H9 (cell line): Measurements from ENCODE around the gene TSPAN5. TPM values are rescaled to one million over a fixed set of nuclear protein-coding genes. Genes with fewer than 3 reads are reported as not detected.

Experiments
- DNase-seq: peaks from one replicate; pipeline ENCODE4 v3.0.0-alpha.2; 2017
- H2AFZ ChIP-seq: one replicate; pipeline ENCODE4 v1.6.1; 2013; ENCODE audit warnings: mild to moderate bottlenecking, low read length, control low read depth, moderate library complexity
- H2AK5ac ChIP-seq: 2 replicates; pipeline ENCODE4 v1.6.1; 2013; ENCODE audit warnings: low read length, control low read depth, mixed read lengths; ENCODE audit not compliant: insufficient read length
- H2BK120ac ChIP-seq: one replicate; pipeline ENCODE4 v1.6.1; 2013; ENCODE audit warnings: low read depth, mild to moderate bottlenecking, low read length, control low read depth, inconsistent platforms; ENCODE audit not compliant: poor library complexity, severe bottlenecking
- H2BK12ac ChIP-seq: 2 replicates; pipeline ENCODE4 v1.6.1; 2013; ENCODE audit warnings: low read length, control low read depth, mixed read lengths, low read depth; ENCODE audit not compliant: insufficient read length
- H2BK15ac ChIP-seq: 2 replicates; pipeline ENCODE4 v1.6.1; 2013; ENCODE audit warnings: low read depth, low read length, control low read depth
- H2BK20ac ChIP-seq: one replicate; pipeline ENCODE4 v1.6.1; 2013; ENCODE audit warnings: low read depth, mild to moderate bottlenecking, low read length, control low read depth, inconsistent platforms; ENCODE audit not compliant: poor library complexity, severe bottlenecking
- H2BK5ac ChIP-seq: 2 replicates; pipeline ENCODE4 v1.6.1; 2013; ENCODE audit warnings: low read length, control low read depth, mixed read lengths; ENCODE audit not compliant: insufficient read length
- H3K14ac ChIP-seq: 2 replicates; pipeline ENCODE4 v1.6.1; 2013; ENCODE audit warnings: low read length, control low read depth; ENCODE audit not compliant: insufficient read depth
- H3K18ac ChIP-seq: 2 replicates; pipeline ENCODE4 v1.6.1; 2013; ENCODE audit warnings: low read depth, mild to moderate bottlenecking, mixed read lengths, low read length, control low read depth; ENCODE audit not compliant: insufficient read length
- H3K23ac ChIP-seq: 2 replicates; pipeline ENCODE4 v1.6.1; 2013; ENCODE audit warnings: low read length, control low read depth, mixed read lengths, low read depth; ENCODE audit not compliant: insufficient read length
- H3K23me2 ChIP-seq: 2 replicates; pipeline ENCODE4 v1.6.1; 2013; ENCODE audit warnings: low read depth, mild to moderate bottlenecking, mixed read lengths, low read length, control low read depth; ENCODE audit not compliant: insufficient read length, poor library complexity, severe bottlenecking
- H3K27ac ChIP-seq: 2 replicates; pipeline ENCODE4 v1.5.1; 2013; ENCODE audit warnings: low read length, control low read depth, mixed read lengths, low read depth; ENCODE audit not compliant: insufficient read length
- H3K27me3 ChIP-seq: 2 replicates; pipeline ENCODE4 v1.6.1; 2013; ENCODE audit warnings: low read length, control low read depth, inconsistent platforms; ENCODE audit not compliant: insufficient read depth
- H3K4ac ChIP-seq: 2 replicates; pipeline ENCODE4 v1.6.1; 2013; ENCODE audit warnings: low read depth, mild to moderate bottlenecking, control low read depth, inconsistent platforms, low read length, moderate library complexity
- H3K4me1 ChIP-seq: 2 replicates; pipeline ENCODE4 v1.6.1; 2013; ENCODE audit warnings: low read length, control low read depth, inconsistent platforms; ENCODE audit not compliant: insufficient read depth
- H3K4me2 ChIP-seq: 2 replicates; pipeline ENCODE4 v1.6.1; 2013; ENCODE audit warnings: low read length, control low read depth, mixed read lengths; ENCODE audit not compliant: insufficient read length, insufficient read depth
- H3K56ac ChIP-seq: 2 replicates; pipeline ENCODE4 v1.6.1; 2013; ENCODE audit warnings: low read depth, mild to moderate bottlenecking, mixed read lengths, low read length, control low read depth; ENCODE audit not compliant: insufficient read length
- H3K79me1 ChIP-seq: 2 replicates; pipeline ENCODE4 v1.6.1; 2013; ENCODE audit warnings: low read depth, mild to moderate bottlenecking, moderate library complexity, low read length, control low read depth, inconsistent platforms; ENCODE audit not compliant: insufficient read depth, poor library complexity, severe bottlenecking
- H3K79me2 ChIP-seq: 2 replicates; pipeline ENCODE4 v1.6.1; 2013; ENCODE audit warnings: low read length, control low read depth, inconsistent platforms; ENCODE audit not compliant: insufficient read depth
- H3K9ac ChIP-seq: 2 replicates; pipeline ENCODE4 v1.6.1; 2013; ENCODE audit warnings: low read length, control low read depth, mixed read lengths; ENCODE audit not compliant: insufficient read length; ENCODE audit errors: extremely low read depth
- H3K9me3 ChIP-seq: one replicate; pipeline ENCODE4 v1.6.1; 2013; ENCODE audit warnings: low read depth, low read length, inconsistent platforms; ENCODE audit not compliant: control insufficient read depth
- H3T11ph ChIP-seq: one replicate; pipeline ENCODE4 v1.6.1; 2013; ENCODE audit warnings: mild to moderate bottlenecking, low read length, control low read depth, inconsistent platforms
- H4K20me1 ChIP-seq: one replicate; pipeline ENCODE4 v1.6.1; 2013; ENCODE audit not compliant: control insufficient read depth, insufficient read length, insufficient read depth
- H4K5ac ChIP-seq: 2 replicates; pipeline ENCODE4 v1.6.1; 2013; ENCODE audit warnings: low read depth, mild to moderate bottlenecking, mixed read lengths, low read length, control low read depth; ENCODE audit not compliant: insufficient read length
- H4K8ac ChIP-seq: replicated peaks from 2 replicates; pipeline ENCODE4 v1.6.1; 2013; ENCODE audit warnings: low read length, control low read depth, mixed read lengths, low read depth; ENCODE audit not compliant: insufficient read length
- H4K91ac ChIP-seq: 2 replicates; pipeline ENCODE4 v1.6.1; 2013; ENCODE audit warnings: low read depth, mild to moderate bottlenecking, moderate library complexity, mixed read lengths, low read length, control low read depth; ENCODE audit not compliant: insufficient read length
- H3K27ac Mint-ChIP-seq, 3 experiments: 2 replicates in 2 of 3; 3 replicates in 1 of 3; pipeline ENCODE4 v1.8.0; 2020 to 2021; ENCODE audit warnings: mixed read lengths in 3 of 3, mild to moderate bottlenecking in 1 of 3, moderate library complexity in 1 of 3
- H3K27me3 Mint-ChIP-seq: 2 replicates; pipeline ENCODE4 v1.8.0; 2021; ENCODE audit warnings: low read depth, mild to moderate bottlenecking, moderate library complexity, mixed read lengths
- H3K36me3 Mint-ChIP-seq, 3 experiments: 2 replicates in 2 of 3; 3 replicates in 1 of 3; pipeline ENCODE4 v1.8.0; 2020 to 2021; ENCODE audit warnings: low read depth in 3 of 3, mixed read lengths in 3 of 3; ENCODE audit not compliant: insufficient read depth in 1 of 3
- H3K4me1 Mint-ChIP-seq, 2 experiments: 2 replicates each; pipeline ENCODE4 v1.8.0; 2020; ENCODE audit warnings: mixed read lengths in 2 of 2
- H3K4me3 Mint-ChIP-seq, 2 experiments: 2 replicates in 1 of 2; 3 replicates in 1 of 2; pipeline ENCODE4 v1.8.0; 2020 to 2021; ENCODE audit warnings: mild to moderate bottlenecking in 2 of 2, mixed read lengths in 2 of 2, moderate library complexity in 1 of 2
- H3K9me3 Mint-ChIP-seq, 2 experiments: 2 replicates in 1 of 2; 3 replicates in 1 of 2; pipeline ENCODE4 v1.8.0; 2020; ENCODE audit warnings: mild to moderate bottlenecking in 2 of 2, mixed read lengths in 2 of 2, moderate library complexity in 1 of 2
- WGBS: extraction: QIAGEN DNeasy Blood & Tissue Kit; methylation state at CpG from one replicate; pipeline ENCODE4 v1.1.7; 2013; ENCODE audit warnings: missing lambda C conversion rate, low lambda C conversion rate, mixed read lengths; ENCODE audit not compliant: insufficient read length; ENCODE audit errors: extremely low coverage; 5-methylcytosine and 5-hydroxymethylcytosine counted together
- total RNA-seq: library from RNA; stranded (reverse); gene quantifications from 2 replicates; pipeline ENCODE4 v1.2.1, GENCODE V29; 2021
- TF ChIP-seq, protein P1 (sequence below): fragments of 200-600 bp; sonication (generic); conservative IDR thresholded peaks from 3 replicates; pipeline ENCODE4 v1.8.0; 2021; ENCODE audit warnings: antibody characterized with exemption, mild to moderate bottlenecking

Gene TSPAN5
- total RNA-seq, 1 experiment from 2014 or later: 7.0 TPM

GRCh38 chr4:98423009-98423408 is 235.4 kb downstream of the TSPAN5 start:
- Histone ChIP-seq H2BK5ac (no peak overlapping the region), H3K56ac (no peak overlapping the region), H3K4ac (no peak overlapping the region), H3K79me2 (no peaks in the 10 kb centered on the region), H2BK15ac (no peak overlapping the region), H2AFZ (no peak overlapping the region), H3K23ac (no peak overlapping the region), H4K8ac (no peak overlapping the region), H2BK120ac (no peak overlapping the region), H3T11ph (no peak overlapping the region), H3K18ac (no peak overlapping the region), H2BK12ac (no peak overlapping the region), H4K91ac (no peak overlapping the region), H3K9ac (no peak overlapping the region), H4K5ac (no peak overlapping the region), H4K20me1 (no peaks in the 10 kb centered on the region), H2BK20ac (no peak overlapping the region), H3K27ac (no peak overlapping the region), H2AK5ac (no peak overlapping the region), H3K23me2 (no peaks in the 10 kb centered on the region), H3K4me1 (no peaks in the 10 kb centered on the region), H3K9me3 (no peaks in the 10 kb centered on the region), H3K79me1 (no peaks in the 10 kb centered on the region), H3K4me2 (no peak overlapping the region), H3K14ac (no peak overlapping the region), H3K27me3 (no peaks in the 10 kb centered on the region)
- Mint-ChIP-seq H3K4me1 (no peaks in the 10 kb centered on the region), H3K27me3 (no peaks in the 10 kb centered on the region), H3K27ac (no peak overlapping the region), H3K4me3 (no peak overlapping the region), H3K36me3 (peaks cover 38 to 58% (median 42%) of the 10 kb centered on the region in 3 experiments), H3K9me3 (peaks cover 18 to 27% of the 10 kb centered on the region in 2 experiments; a peak in 4 of 5 replicates)
- no CpG with 5 or more reads among the region's 4 CpGs for WGBS
- TF ChIP-seq, protein P1, sequence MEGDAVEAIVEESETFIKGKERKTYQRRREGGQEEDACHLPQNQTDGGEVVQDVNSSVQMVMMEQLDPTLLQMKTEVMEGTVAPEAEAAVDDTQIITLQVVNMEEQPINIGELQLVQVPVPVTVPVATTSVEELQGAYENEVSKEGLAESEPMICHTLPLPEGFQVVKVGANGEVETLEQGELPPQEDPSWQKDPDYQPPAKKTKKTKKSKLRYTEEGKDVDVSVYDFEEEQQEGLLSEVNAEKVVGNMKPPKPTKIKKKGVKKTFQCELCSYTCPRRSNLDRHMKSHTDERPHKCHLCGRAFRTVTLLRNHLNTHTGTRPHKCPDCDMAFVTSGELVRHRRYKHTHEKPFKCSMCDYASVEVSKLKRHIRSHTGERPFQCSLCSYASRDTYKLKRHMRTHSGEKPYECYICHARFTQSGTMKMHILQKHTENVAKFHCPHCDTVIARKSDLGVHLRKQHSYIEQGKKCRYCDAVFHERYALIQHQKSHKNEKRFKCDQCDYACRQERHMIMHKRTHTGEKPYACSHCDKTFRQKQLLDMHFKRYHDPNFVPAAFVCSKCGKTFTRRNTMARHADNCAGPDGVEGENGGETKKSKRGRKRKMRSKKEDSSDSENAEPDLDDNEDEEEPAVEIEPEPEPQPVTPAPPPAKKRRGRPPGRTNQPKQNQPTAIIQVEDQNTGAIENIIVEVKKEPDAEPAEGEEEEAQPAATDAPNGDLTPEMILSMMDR: no peak
- DNase-seq: no peak
